ENCODE measurements around the gene PRKAB1. TPM values are rescaled to one million over a fixed set of nuclear protein-coding genes. Genes with fewer than 3 reads are reported as not detected.

The PRKAB1 gene
- total RNA-seq, 1 experiment from 2014 or later, result 16.2 TPM

- ATAC-seq (no peak), DNase-seq (no peak)
- H3K9ac ChIP-seq (ENCODE audit: low read length), result no peak overlapping the region
- H3K36me3 ChIP-seq (ENCODE audit: low read depth, low read length), result no peaks in the 10 kb centered on the region
- peaks cover 10% of the 10 kb centered on the region for H3K4me1 ChIP-seq (ENCODE audit: insufficient read depth, low read length)
- TF ChIP-seq EZH2 (IDR thresholded peaks at IDR 0.05; ENCODE audit: low read length, unreplicated experiment), result no peak
- TF ChIP-seq CTCF (conservative IDR thresholded peaks at IDR 0.05; ENCODE audit: low read depth, low read length), result no peak
- TF ChIP-seq EZH2phosphoT487 (IDR thresholded peaks at IDR 0.05; ENCODE audit: borderline replicate concordance, low read length), result no peak
- CTCF ChIA-PET, result no interaction called here
- 0 out of 2 replicates have a peak, but pooled peaks cover 5% of the 10 kb centered on the region for H3K27me3 ChIP-seq (ENCODE audit: low read length)
- no peaks in the 10 kb centered on the region for H3F3A ChIP-seq (ENCODE audit: low read length, unreplicated experiment)
- H3K4me3 ChIP-seq (ENCODE audit: low read length), result no peak overlapping the region
- no peak overlapping the region for H2AFZ ChIP-seq (ENCODE audit: low read length)
- BruUV-seq (replicated peaks), result no TSS peak
- no peak overlapping the region for H3K27ac ChIP-seq (ENCODE audit: low read length)
- H3K9me3 ChIP-seq (ENCODE audit: low read length), result no peaks in the 10 kb centered on the region
- no peak overlapping the region for H3K4me2 ChIP-seq (ENCODE audit: low read length)
- POLR2A ChIA-PET (ENCODE audit: unreplicated experiment), result no interaction called here
- H4K20me1 ChIP-seq (ENCODE audit: low read length), result no peaks in the 10 kb centered on the region
- intact Hi-C loops (cut with micrococcal nuclease), result no loop called here
- H3K9me2 ChIP-seq (replicated peaks; ENCODE audit: low read length), result no peaks in the 10 kb centered on the region
- H3K79me2 ChIP-seq (ENCODE audit: low read length), result peaks cover 16% of the 10 kb centered on the region
These were observed 3.3 kb upstream of the PRKAB1 start for GRCh38 chr12:119664642-119665041.

GRCh38 chr12:119665164-119665929 is 2.6 kb upstream of the PRKAB1 start:
- H3K9ac ChIP-seq (ENCODE audit: low read length), result no peak overlapping the region
- no peak overlapping the region for H3K4me3 ChIP-seq (ENCODE audit: low read length)
- no peak for TF ChIP-seq CTCF (conservative IDR thresholded peaks at IDR 0.05; ENCODE audit: low read depth, low read length)
- TF ChIP-seq EZH2 (IDR thresholded peaks at IDR 0.05; ENCODE audit: low read length, unreplicated experiment), result no peak
- TF ChIP-seq EZH2phosphoT487 (IDR thresholded peaks at IDR 0.05; ENCODE audit: borderline replicate concordance, low read length), result no peak
- DNase-seq, result no peak
- H3F3A ChIP-seq (ENCODE audit: low read length, unreplicated experiment), result no peaks in the 10 kb centered on the region
- no TSS peak for BruUV-seq (replicated peaks)
- no peaks in the 10 kb centered on the region for H3K9me3 ChIP-seq (ENCODE audit: low read length)
- no peaks in the 10 kb centered on the region for H4K20me1 ChIP-seq (ENCODE audit: low read length)
- no peak overlapping the region for H3K27ac ChIP-seq (ENCODE audit: low read length)
- no peak overlapping the region for H3K4me2 ChIP-seq (ENCODE audit: low read length)
- H3K4me1 ChIP-seq (ENCODE audit: insufficient read depth, low read length), result peaks cover 17% of the 10 kb centered on the region
- no peak overlapping the region for H2AFZ ChIP-seq (ENCODE audit: low read length)
- no peaks in the 10 kb centered on the region for H3K9me2 ChIP-seq (replicated peaks; ENCODE audit: low read length)
- ATAC-seq, result no peak
- ChIA-PET CTCF (no interaction called here), POLR2A (ENCODE audit: unreplicated experiment) (no interaction called here)
- H3K79me2 ChIP-seq (ENCODE audit: low read length), result peaks cover 23% of the 10 kb centered on the region
- intact Hi-C loops (cut with micrococcal nuclease), result no loop called here
- H3K27me3 ChIP-seq (ENCODE audit: low read length), result 0 out of 2 replicates have a peak, but pooled peaks cover 5% of the 10 kb centered on the region
- no peaks in the 10 kb centered on the region for H3K36me3 ChIP-seq (ENCODE audit: low read depth, low read length)

GRCh38 chr12:119666226-119666795 is 1.6 kb upstream of the PRKAB1 start:
- TF ChIP-seq CTCF (conservative IDR thresholded peaks at IDR 0.05; ENCODE audit: low read depth, low read length) (no peak), EZH2phosphoT487 (IDR thresholded peaks at IDR 0.05; ENCODE audit: borderline replicate concordance, low read length) (no peak), EZH2 (IDR thresholded peaks at IDR 0.05; ENCODE audit: low read length, unreplicated experiment) (no peak)
- H3K9me2 ChIP-seq (replicated peaks; ENCODE audit: low read length), result no peaks in the 10 kb centered on the region
- ATAC-seq (no peak), DNase-seq (no peak)
- BruUV-seq (replicated peaks), result no TSS peak
- H3F3A ChIP-seq (ENCODE audit: low read length, unreplicated experiment), result no peaks in the 10 kb centered on the region
- intact Hi-C loops (cut with micrococcal nuclease), result no loop called here
- H3K4me3 ChIP-seq (ENCODE audit: low read length), result no peak overlapping the region
- ChIA-PET CTCF (interaction anchor here (0.6 kb wide), 1 partner anchor 123 kb away, joined by 5 read pairs; no protein-coding TSS in a partner anchor), POLR2A (ENCODE audit: unreplicated experiment) (no interaction called here)
- H3K4me2 ChIP-seq (ENCODE audit: low read length), result peak overlapping the region; percentile 74
- H3K79me2 ChIP-seq (ENCODE audit: low read length), result peaks cover 32% of the 10 kb centered on the region
- H3K27me3 ChIP-seq (ENCODE audit: low read length), result 0 out of 2 replicates have a peak, but pooled peaks cover 5% of the 10 kb centered on the region
- H3K9me3 ChIP-seq (ENCODE audit: low read length), result no peaks in the 10 kb centered on the region
- H3K27ac ChIP-seq (ENCODE audit: low read length), result no peak overlapping the region
- H3K36me3 ChIP-seq (ENCODE audit: low read depth, low read length), result no peaks in the 10 kb centered on the region
- no peaks in the 10 kb centered on the region for H4K20me1 ChIP-seq (ENCODE audit: low read length)
- peak overlapping the region; percentile 72; the same call in 1 of the 2 replicates for H2AFZ ChIP-seq (ENCODE audit: low read length)
- H3K9ac ChIP-seq (ENCODE audit: low read length), result no peak overlapping the region
- peaks cover 22% of the 10 kb centered on the region for H3K4me1 ChIP-seq (ENCODE audit: insufficient read depth, low read length)

All from PC-3 (cell line).